OCI-LY7 (cell line): Measurements from ENCODE around the gene ENAM.

Source experiments
- EZH2phosphoT487 ChIP-seq: fragments of 200-600 bp; sonication (generic); IDR thresholded peaks from 2 replicates; pipeline ENCODE4 v1.6.1; 2018; ENCODE audit warnings: low read depth, borderline replicate concordance, mild to moderate bottlenecking, mixed run types, antibody characterized with exemption, low read length, moderate library complexity, mixed read lengths
- TF ChIP-seq, protein P1 (sequence below): fragments of 200-600 bp; sonication (generic); conservative IDR thresholded peaks from 2 replicates; pipeline ENCODE4 v1.5.1; 2014; ENCODE audit warnings: mild to moderate bottlenecking, antibody characterized with exemption, low read length, moderate library complexity, mixed read lengths

DNA sequence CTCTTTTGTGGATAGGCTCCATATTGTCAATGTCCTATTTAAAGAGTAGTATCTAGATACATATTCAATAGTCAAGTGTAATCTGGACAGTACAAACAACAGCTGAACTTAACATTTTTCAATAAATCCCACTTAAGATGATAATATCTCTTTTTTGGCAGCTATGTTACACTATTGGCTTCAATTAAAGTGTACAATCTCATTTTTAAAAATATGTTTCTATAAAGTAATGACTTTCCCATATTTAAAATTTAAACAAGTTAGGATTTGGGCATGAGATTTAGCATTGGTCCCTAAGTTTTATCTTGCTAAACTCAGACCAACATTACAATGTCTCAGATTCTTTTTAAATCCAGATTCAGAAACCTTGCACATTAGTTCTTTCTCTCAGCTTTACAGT is 45.6 kb downstream of the ENAM start:
- TF ChIP-seq, protein P1, sequence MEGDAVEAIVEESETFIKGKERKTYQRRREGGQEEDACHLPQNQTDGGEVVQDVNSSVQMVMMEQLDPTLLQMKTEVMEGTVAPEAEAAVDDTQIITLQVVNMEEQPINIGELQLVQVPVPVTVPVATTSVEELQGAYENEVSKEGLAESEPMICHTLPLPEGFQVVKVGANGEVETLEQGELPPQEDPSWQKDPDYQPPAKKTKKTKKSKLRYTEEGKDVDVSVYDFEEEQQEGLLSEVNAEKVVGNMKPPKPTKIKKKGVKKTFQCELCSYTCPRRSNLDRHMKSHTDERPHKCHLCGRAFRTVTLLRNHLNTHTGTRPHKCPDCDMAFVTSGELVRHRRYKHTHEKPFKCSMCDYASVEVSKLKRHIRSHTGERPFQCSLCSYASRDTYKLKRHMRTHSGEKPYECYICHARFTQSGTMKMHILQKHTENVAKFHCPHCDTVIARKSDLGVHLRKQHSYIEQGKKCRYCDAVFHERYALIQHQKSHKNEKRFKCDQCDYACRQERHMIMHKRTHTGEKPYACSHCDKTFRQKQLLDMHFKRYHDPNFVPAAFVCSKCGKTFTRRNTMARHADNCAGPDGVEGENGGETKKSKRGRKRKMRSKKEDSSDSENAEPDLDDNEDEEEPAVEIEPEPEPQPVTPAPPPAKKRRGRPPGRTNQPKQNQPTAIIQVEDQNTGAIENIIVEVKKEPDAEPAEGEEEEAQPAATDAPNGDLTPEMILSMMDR: no peak
- no peak for TF ChIP-seq EZH2phosphoT487
